B cell (primary cell): Measurements from ENCODE around the gene STUM. TPM values are rescaled to one million over a fixed set of nuclear protein-coding genes. Genes with fewer than 3 reads are reported as not detected.

ENCODE experiments used
- ATAC-seq: fragments of 200-7000 bp; cut with Tn5 transposase; one replicate; pipeline ENCODE4 v1.10.0; 2021; ENCODE audit warnings: low read depth, mild to moderate bottlenecking, moderate number of reproducible peaks, moderate library complexity
- CTCF ChIA-PET: fragments of 350-600 bp; sonication (Branson Sonifier 250); formaldehyde crosslinking; loops from one replicate; lab custom pipeline; 2021; ENCODE audit warnings: antibody characterized with exemption, inconsistent platforms; lab: Charles Lee
- POLR2A ChIA-PET: fragments of 350-600 bp; sonication (Branson Sonifier 250); formaldehyde crosslinking; loops from one replicate; lab custom pipeline; 2021; ENCODE audit warnings: antibody characterized with exemption; lab: Charles Lee
- DNase-seq: peaks from one replicate; pipeline ENCODE4 v3.0.0; 2013
- H2AFZ ChIP-seq: 2 replicates; pipeline ENCODE4 v1.6.1; 2012; ENCODE audit warnings: mild to moderate bottlenecking, low read depth, low read length; ENCODE audit not compliant: insufficient read depth, poor library complexity, severe bottlenecking
- H3K27ac ChIP-seq, 2 donors: 1 replicate in 1 of 2; 2 replicates in 1 of 2; pipeline ENCODE4 v1.5.1; 2012 to 2013; ENCODE audit warnings: low read length in 2 of 2, mild to moderate bottlenecking in 2 of 2, moderate library complexity in 1 of 2
- H3K27me3 ChIP-seq, 4 experiments: fragments of 200-600 bp in 1 of 4; sonication (generic) in 1 of 4; replicated peaks in 1 of 4; 1 replicate in 2 of 4; 2 replicates in 2 of 4; pipeline versions ENCODE4 v1.6.1 to v1.7.0; 2013 to 2016; ENCODE audit warnings: low read length in 3 of 4, mild to moderate bottlenecking in 2 of 4, mixed read lengths in 1 of 4, moderate library complexity in 1 of 4; ENCODE audit not compliant: insufficient read depth in 4 of 4, control insufficient read depth in 3 of 4; ENCODE audit errors: control extremely low read depth in 1 of 4
- H3K36me3 ChIP-seq, 2 experiments: replicated peaks in 1 of 2; 1 replicate in 1 of 2; 2 replicates in 1 of 2; pipeline versions ENCODE4 v1.6.1 to v1.7.1; 2013; ENCODE audit warnings: low read length in 1 of 2; ENCODE audit not compliant: insufficient read depth in 2 of 2, control insufficient read depth in 1 of 2; ENCODE audit errors: control extremely low read depth in 1 of 2, extremely low read depth in 1 of 2
- H3K4me1 ChIP-seq, 2 donors: fragments of 200-600 bp in 1 of 2; sonication (generic) in 1 of 2; 1 replicate in 1 of 2; 2 replicates in 1 of 2; pipeline versions ENCODE4 v1.5.1 to v1.6.1; 2013 to 2017; ENCODE audit warnings: low read length in 2 of 2; ENCODE audit not compliant: control insufficient read depth in 2 of 2, insufficient read depth in 2 of 2
- H3K4me2 ChIP-seq: replicated peaks from 2 replicates; pipeline ENCODE3; 2012; ENCODE audit warnings: mild to moderate bottlenecking, low read depth, low read length; ENCODE audit not compliant: poor library complexity, severe bottlenecking
- H3K4me3 ChIP-seq, 5 experiments: fragments of 200-600 bp in 1 of 5; sonication (generic) in 1 of 5; 1 replicate in 3 of 5; 2 replicates in 2 of 5; pipeline versions ENCODE4 v1.5.1 to v1.7.0; 2011 to 2016; ENCODE audit warnings: low read length in 4 of 5, mild to moderate bottlenecking in 4 of 5, low read depth in 2 of 5, control low read depth in 1 of 5, moderate library complexity in 1 of 5; ENCODE audit not compliant: insufficient read depth in 1 of 5; ENCODE audit errors: control extremely low read depth in 1 of 5, extremely low read depth in 1 of 5
- H3K79me2 ChIP-seq: fragments of 200-600 bp; sonication (generic); one replicate; pipeline ENCODE4 v1.6.0; 2016; ENCODE audit warnings: low read length; ENCODE audit not compliant: control insufficient read depth, insufficient read depth
- H3K9ac ChIP-seq: fragments of 200-600 bp; sonication (generic); 2 replicates; pipeline ENCODE4 v1.6.1; 2017; ENCODE audit warnings: mild to moderate bottlenecking, low read length, moderate library complexity
- H3K9me3 ChIP-seq, 3 donors: one replicate each; pipeline versions ENCODE4 v1.6.1 to v1.7.1; 2013; ENCODE audit warnings: low read length in 2 of 3; ENCODE audit not compliant: control insufficient read depth in 2 of 3, insufficient read depth in 1 of 3; ENCODE audit errors: control extremely low read depth in 1 of 3
- H4K20me1 ChIP-seq: 2 replicates; pipeline ENCODE4 v1.6.0; 2012; ENCODE audit warnings: mild to moderate bottlenecking, low read length; ENCODE audit not compliant: insufficient read depth, control insufficient read depth, poor library complexity, severe bottlenecking
- H3K27ac Mint-ChIP-seq: one replicate; pipeline ENCODE4 v1.8.0; 2021; ENCODE audit warnings: mixed read lengths
- H3K27me3 Mint-ChIP-seq: one replicate; pipeline ENCODE4 v1.8.0; 2021; ENCODE audit warnings: mixed read lengths
- H3K4me1 Mint-ChIP-seq: one replicate; pipeline ENCODE4 v1.8.0; 2021; ENCODE audit warnings: mixed read lengths
- H3K4me3 Mint-ChIP-seq: one replicate; pipeline ENCODE4 v1.8.0; 2021; ENCODE audit warnings: mixed read lengths
- H3K9me3 Mint-ChIP-seq: one replicate; pipeline ENCODE4 v1.8.0; 2022; ENCODE audit warnings: mixed read lengths; ENCODE audit not compliant: insufficient read depth
- CTCF ChIP-seq: fragments of 200-600 bp; IDR thresholded peaks from one replicate; pipeline ENCODE4 v1.8.0; 2022; ENCODE audit warnings: antibody characterized with exemption, mild to moderate bottlenecking
- EZH2 ChIP-seq: IDR thresholded peaks from 2 replicates; pipeline ENCODE4 v1.6.1; 2012; ENCODE audit warnings: borderline replicate concordance, low read depth, mild to moderate bottlenecking, moderate library complexity, low read length; ENCODE audit not compliant: insufficient read depth, poor library complexity, severe bottlenecking
- WGBS: methylation state at CpG from one replicate; pipeline ENCODE4 v1.1.5; 2013; ENCODE audit warnings: missing lambda C conversion rate; ENCODE audit not compliant: insufficient coverage; 5-methylcytosine and 5-hydroxymethylcytosine counted together
- intact Hi-C: fragments of 100-400 bp; cut with micrococcal nuclease; formaldehyde crosslinking; loops from one replicate; pipeline ENCODE4 v1.10.0; 2022
- polyA plus RNA-seq: library from polyadenylated mRNA; depleted of rRNA; stranded (reverse); fragments of >200 nt; gene quantifications from 2 replicates; pipeline ENCODE4 v1.2.3, GENCODE V29; 2012
- total RNA-seq, 2 donors: library from RNA; stranded (reverse); fragments of 120-200 nt in 1 of 2; gene quantifications; 1 replicate in 1 of 2; 2 replicates in 1 of 2; pipeline versions ENCODE4 v1.2.3 to v1.2.4, GENCODE V29; 2013 to 2022

STUM gene
- total and polyA plus RNA-seq, 2 donors (not counting 1 experiment from before 2014, with no cell fraction given): 0.12 to 0.69 TPM

GRCh38 chr1:226643611-226644540 is 95.3 kb downstream of the STUM start:
- H3K4me1 Mint-ChIP-seq: peaks cover 72% of the 10 kb centered on the region
- peak; percentile 62 for ATAC-seq
- Histone ChIP-seq H3K79me2 (peaks cover 47% of the 10 kb centered on the region), H3K4me1 (peaks cover 57 to 70% of the 10 kb centered on the region in 2 donors), H3K4me2 (peak overlapping the region; percentile 66), H3K27ac (peak overlapping the region; percentile 62 to 68), H4K20me1 (peaks cover 33% of the 10 kb centered on the region), H3K27me3 (no peaks in the 10 kb centered on the region), H3K9me3 (no peaks in the 10 kb centered on the region), H2AFZ (peak overlapping the region; percentile 26), H3K9ac (peak overlapping the region; percentile 3), H3K36me3 (peaks cover 4 to 70% of the 10 kb centered on the region in 2 experiments), H3K4me3 (peak overlapping the region in 3 of 5 experiments; percentile 5 to 15 (median 11))
- peak; percentile 35 for TF ChIP-seq CTCF
- no peak for TF ChIP-seq EZH2
- H3K9me3 Mint-ChIP-seq: no peaks in the 10 kb centered on the region
- 12% methylated on average over 5 of the region's 18 CpGs for WGBS
- DNase-seq: peak; percentile 84
- H3K27ac Mint-ChIP-seq: peak overlapping the region; percentile 91
- ChIA-PET POLR2A (interaction anchor here (0.7 to 4.4 kb wide), 9 partner anchors 10 to 296 kb away, joined by 3 to 28 read pairs (median 4); partner anchors contain the start of gene COQ8A), CTCF (interaction anchor here (0.7 to 7.3 kb wide), 25 partner anchors 8 to 241 kb away, joined by 3 to 78 read pairs (median 4); partner anchors contain the start of gene ITPKB)
- peak overlapping the region; percentile 81 for H3K4me3 Mint-ChIP-seq
- intact Hi-C loops: loop anchor here (1.0 to 2.0 kb wide), 5 partner anchors 9 to 43 kb away; no protein-coding TSS in a partner anchor
- no peaks in the 10 kb centered on the region for H3K27me3 Mint-ChIP-seq
